GM12801 (cell line): ENCODE measurements around the gene TRAFD1.

Experiments
- CTCF ChIP-seq: IDR thresholded peaks from one replicate; pipeline ENCODE4 v1.5.1; 2011; ENCODE audit warnings: control low read depth; ENCODE audit not compliant: insufficient read length; ENCODE audit errors: extremely low read depth

Gene TRAFD1

DNA sequence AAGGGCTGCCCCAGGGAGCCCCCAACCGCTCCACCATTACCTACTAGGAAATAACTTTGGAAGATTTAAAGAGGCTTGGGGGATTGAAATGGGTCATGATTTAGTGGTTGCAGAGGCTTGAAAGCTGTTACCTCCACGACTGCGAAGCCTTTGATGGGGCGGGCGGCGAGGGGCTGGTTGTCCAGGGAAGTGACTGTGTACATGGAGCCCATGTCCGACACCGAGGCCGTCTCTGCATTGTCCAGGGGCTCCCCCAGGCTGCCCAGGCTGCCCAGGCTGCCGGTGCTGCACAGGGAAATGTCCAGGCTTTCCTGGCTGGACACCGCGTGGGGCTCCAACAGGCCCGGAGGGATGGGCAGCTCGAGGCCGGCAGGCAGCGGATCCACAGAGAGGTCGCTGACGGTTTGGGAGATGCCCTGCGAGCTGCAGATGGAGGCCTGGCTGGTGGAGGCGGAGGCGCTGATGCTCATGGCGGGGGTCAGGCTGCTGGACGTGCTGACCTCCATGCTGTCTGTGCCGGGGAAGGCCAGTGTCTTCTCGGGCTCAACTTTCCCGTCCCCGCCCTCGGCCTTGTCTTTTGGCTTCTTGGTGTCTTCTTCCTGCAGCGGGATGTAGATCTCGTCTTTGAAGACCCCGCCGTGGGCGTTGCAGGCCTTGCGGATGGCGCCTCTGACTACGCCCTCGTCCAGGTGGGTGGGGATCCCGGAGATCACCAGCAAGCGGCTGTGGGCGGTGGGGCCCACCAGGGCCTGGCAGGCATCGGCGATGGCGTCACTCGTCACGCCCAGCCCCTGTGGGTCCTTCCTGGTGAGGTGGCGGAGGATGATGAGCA is 58.9 kb downstream of the TRAFD1 start:
- no peak for TF ChIP-seq CTCF

DNA sequence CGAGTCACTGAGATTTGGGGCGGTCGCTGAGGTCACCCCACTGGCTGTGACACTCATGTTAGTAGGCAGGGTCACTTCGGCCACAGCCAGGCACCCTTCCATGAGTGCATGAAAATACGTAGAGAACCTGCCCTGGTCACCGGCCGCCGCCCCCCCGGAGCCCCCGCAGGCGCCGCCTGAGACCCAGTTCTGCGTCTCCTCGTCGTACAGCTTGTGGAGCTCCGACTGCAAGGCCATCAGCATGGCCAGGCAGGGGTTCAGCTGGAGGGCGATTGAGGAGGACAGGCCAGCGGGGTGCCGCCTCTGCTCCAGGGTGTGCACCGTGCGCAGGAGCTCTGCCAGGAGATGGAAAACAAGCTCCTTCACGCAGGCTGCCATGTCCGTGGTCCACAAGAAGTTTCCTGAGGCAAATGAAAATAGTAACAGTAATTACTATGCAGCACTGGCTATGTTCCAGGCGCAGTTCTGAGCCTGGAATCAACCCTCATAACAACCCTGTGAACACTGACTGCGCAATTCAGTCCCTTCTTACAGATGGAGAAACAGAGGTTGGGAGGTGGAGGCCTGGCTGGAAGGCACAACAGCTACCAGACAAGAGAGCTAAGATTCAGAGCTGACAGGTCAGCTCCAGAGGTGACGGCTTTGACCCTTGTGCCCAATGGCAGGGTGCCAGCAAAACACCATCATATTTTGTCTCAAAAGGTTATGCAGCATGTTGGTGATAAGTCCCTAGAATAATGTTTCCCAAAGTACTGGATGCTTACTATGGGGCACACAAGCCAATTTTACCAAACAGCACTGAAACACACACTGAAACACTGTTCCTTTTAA is 59.9 kb downstream of the TRAFD1 start:
- no peak for TF ChIP-seq CTCF

DNA sequence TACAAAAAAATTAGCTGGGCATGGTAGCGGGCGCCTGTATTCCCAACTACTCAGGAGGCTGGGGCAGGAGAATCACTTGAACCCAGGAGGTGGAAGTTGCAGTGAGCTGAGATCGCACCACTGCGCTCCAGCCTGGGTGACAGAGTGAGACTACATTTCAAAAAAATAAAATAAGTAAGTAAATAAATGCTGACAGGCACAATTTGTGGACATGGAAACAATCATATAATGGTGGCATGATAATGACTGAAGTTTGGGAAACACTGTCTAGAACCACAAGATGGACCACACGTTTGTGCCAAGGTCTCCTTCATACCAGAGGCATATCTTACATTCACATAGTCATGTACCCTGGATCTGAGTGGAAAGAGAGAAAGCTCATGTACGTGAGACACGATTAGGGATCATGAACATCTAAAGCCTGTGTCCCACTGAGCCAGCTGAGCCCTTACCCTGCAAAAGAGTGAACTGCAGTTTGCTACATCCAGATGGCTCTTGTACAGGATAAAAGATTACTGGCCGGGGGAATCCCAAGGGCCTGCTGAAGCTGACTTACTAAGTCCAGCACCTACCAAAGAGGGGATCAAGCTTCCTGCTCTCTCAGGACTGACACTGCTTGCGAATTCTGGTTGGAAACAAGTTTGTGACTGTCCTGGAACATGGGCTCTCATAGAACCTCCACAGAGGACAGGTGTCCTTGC is 62.9 kb downstream of the TRAFD1 start:
- no peak for TF ChIP-seq CTCF

GRCh38 chr12:112190231-112191025 is 65.1 kb downstream of the TRAFD1 start:
- TF ChIP-seq CTCF, result no peak

DNA sequence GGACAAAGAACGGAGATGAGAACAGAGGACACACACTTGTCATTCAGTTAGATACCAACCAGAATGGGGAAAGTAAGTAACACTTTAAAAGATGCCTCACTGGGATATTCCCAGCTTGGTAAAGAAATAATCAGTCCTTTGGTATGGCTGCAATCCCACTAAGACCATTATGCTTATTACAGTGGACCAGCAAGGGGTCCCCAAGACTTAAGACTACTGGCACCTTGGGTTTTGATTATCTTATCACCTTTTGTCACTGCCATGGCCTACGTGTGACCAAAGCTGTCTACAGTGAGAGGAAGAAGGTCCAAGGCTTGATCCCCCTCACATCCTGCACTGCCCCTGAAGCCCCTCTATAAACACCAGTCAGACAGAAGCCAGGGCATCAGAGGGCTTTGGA is 65.8 kb downstream of the TRAFD1 start:
- TF ChIP-seq CTCF, result no peak

DNA sequence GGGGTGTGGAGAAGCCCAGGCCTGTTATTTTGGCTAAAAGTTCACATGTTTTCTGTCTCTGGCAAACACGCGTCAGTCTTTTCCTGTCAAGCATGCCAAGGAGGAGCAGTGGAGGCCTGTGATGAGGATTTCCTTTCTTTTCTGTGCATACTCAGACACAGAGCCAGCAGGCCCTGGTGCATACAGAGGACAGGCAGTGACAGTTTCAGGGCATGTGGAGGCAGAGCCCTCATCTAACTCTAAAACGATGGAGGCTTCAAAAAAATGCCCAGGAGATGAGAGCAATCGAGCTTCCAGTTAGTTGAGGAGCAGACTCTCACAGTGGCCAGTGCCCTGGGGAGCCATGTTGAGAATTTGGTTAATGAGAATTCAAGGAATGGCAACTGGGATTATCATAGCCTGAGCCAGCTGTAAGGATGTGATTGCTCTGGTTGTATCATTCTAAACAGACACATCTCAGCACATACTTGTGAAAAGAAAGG is 66.5 kb downstream of the TRAFD1 start:
- TF ChIP-seq CTCF, result no peak

DNA sequence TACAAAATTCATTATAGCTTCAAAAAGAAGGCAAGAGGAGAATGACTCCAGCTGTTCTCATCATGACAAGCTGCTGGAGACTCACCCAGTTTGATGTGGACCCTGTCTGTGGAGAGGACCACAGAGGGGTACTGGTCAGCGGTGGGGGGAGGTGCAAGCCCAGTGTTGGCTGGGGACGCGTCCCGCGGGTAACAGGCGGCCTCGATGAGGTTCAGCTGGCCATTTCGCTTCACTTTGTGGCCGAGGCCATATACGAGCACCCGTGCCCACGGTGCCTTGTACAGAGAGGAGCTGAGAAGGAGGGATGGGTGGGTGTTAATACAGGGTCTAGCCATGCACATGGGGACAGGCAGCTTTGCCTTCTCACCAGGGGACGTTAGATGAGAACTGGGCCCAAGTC is 67.1 kb downstream of the TRAFD1 start:
- TF ChIP-seq CTCF, result no peak
